Measurements from ENCODE around the gene GPAM.

- TF ChIP-seq POLR2A (IDR thresholded peaks at IDR 0.05) = no peak
- no peak for TF ChIP-seq CTCF (IDR thresholded peaks at IDR 0.05)
These were observed 46.9 kb downstream of the GPAM start for GRCh38 chr10:112136486-112137153.
